Metanephros (tissue), 1 donor: Measurements from ENCODE around the gene CCDC74A. TPM values are rescaled to one million over a fixed set of nuclear protein-coding genes. Genes with fewer than 3 reads are reported as not detected.

Experiments used
- total RNA-seq: library from RNA; depleted of rRNA; stranded (reverse); fragments of >200 nt; gene quantifications from one replicate; pipeline ENCODE4 v1.2.3, GENCODE V29; 2014

The CCDC74A gene
- 20.4 TPM for total RNA-seq

GRCh38 chr2:131527131-131528001 is at the start of gene CCDC74A:
Gene CCDC74A (plus strand): TSS chr2:131527888. CDS start chr2:131527971, 83 bp downstream.

DNA sequence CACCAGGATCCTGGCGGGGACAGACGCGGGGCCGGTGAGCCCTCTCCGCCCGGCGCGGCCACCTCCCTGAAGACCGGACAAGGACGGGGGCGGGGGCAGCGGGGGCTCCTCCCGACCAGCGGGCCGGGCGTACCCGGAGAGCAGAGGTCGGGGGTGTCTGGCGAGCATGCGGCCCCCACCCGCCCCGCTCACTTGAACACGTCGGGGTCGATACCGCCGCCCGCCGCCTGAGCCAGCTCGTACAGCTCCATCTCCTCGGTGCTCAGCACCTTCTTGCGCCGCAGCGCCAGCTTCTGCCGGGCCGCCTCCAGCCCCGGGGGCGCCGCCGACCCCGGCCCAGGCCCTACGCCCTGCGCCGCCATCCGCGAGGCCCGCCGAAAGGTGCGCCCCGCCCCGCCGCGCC is 35.7 kb upstream of the CCDC74A start, which contains the start of gene MZT2A:
TSS of gene MZT2A (minus strand) at position 383 of the 403 bp plus-strand sequence. CDS start at position 362, 21 bp downstream.

Other genes starting within 250 kb of the CCDC74A start
- gene RAB6D, start 163.7 kb upstream of the CCDC74A start, total RNA-seq = not detected
- not detected for gene TUBA3D, start 51.8 kb upstream of the CCDC74A start, total RNA-seq
- gene MZT2A, start 35.5 kb upstream of the CCDC74A start, total RNA-seq = 77.5 TPM